Smooth muscle cell (in vitro differentiated cells): ENCODE measurements around the gene PLEKHM2. TPM values are rescaled to one million over a fixed set of nuclear protein-coding genes. Genes with fewer than 3 reads are reported as not detected.

Experiments used
- DNase-seq: peaks from one replicate; lab custom pipeline; 2025; ENCODE audit not compliant: unreplicated experiment; lab: John Stamatoyannopoulos, UW
- H2AFZ ChIP-seq: fragments of 200-600 bp; sonication (generic); 2 replicates; pipeline ENCODE4 v1.6.0; 2016; ENCODE audit warnings: antibody characterized with exemption, low read depth, mild to moderate bottlenecking
- H3F3A ChIP-seq: fragments of 200-600 bp; sonication (generic); 2 replicates; pipeline ENCODE4 v1.6.0; 2017; ENCODE audit warnings: antibody characterized with exemption, low read depth
- H3K27ac ChIP-seq: fragments of 200-600 bp; sonication (generic); 2 replicates; pipeline ENCODE4 v1.5.1; 2016; ENCODE audit warnings: low read depth, mild to moderate bottlenecking
- H3K27me3 ChIP-seq: fragments of 200-600 bp; sonication (generic); 2 replicates; pipeline ENCODE4 v1.6.1; 2016; ENCODE audit warnings: low read depth, mild to moderate bottlenecking
- H3K36me3 ChIP-seq: fragments of 200-600 bp; sonication (generic); 2 replicates; pipeline ENCODE4 v1.5.1; 2016; ENCODE audit warnings: low read depth
- H3K4me1 ChIP-seq: fragments of 200-600 bp; sonication (generic); 2 replicates; pipeline ENCODE4 v1.5.1; 2016; ENCODE audit warnings: low read depth
- H3K4me2 ChIP-seq: fragments of 200-600 bp; sonication (generic); 2 replicates; pipeline ENCODE4 v1.6.0; 2016; ENCODE audit warnings: mild to moderate bottlenecking
- H3K4me3 ChIP-seq: fragments of 200-600 bp; sonication (generic); 2 replicates; pipeline ENCODE4 v1.5.1; 2016; ENCODE audit warnings: mild to moderate bottlenecking
- H3K79me2 ChIP-seq: fragments of 200-600 bp; sonication (generic); 2 replicates; pipeline ENCODE4 v1.6.0; 2016; ENCODE audit warnings: low read depth, mild to moderate bottlenecking
- H3K9ac ChIP-seq: fragments of 200-600 bp; sonication (generic); 2 replicates; pipeline ENCODE4 v1.6.0; 2016; ENCODE audit warnings: low read depth
- H3K9me3 ChIP-seq: fragments of 200-600 bp; sonication (generic); replicated peaks from 2 replicates; pipeline ENCODE4 v1.5.1; 2016; ENCODE audit warnings: low read depth
- H4K20me1 ChIP-seq: fragments of 200-600 bp; sonication (generic); 2 replicates; pipeline ENCODE4 v1.6.0; 2016; ENCODE audit warnings: low read depth
- CTCF ChIP-seq: fragments of 200-600 bp; sonication (generic); IDR thresholded peaks from 2 replicates; pipeline ENCODE4 v1.5.1; 2017; ENCODE audit warnings: borderline replicate concordance, mild to moderate bottlenecking, antibody characterized with exemption; ENCODE audit not compliant: insufficient read depth, poor library complexity, severe bottlenecking
- WGBS: methylation state at CpG from one replicate; pipeline ENCODE4 v1.1.7; 2016; ENCODE audit warnings: low lambda C conversion rate; 5-methylcytosine and 5-hydroxymethylcytosine counted together
- polyA plus RNA-seq: library from polyadenylated mRNA; unstranded; fragments of >200 nt; fragmentation: Nextera tagmentation; extraction: Ambion mirVana; gene quantifications from 2 replicates; pipeline ENCODE4 v1.2.1, GENCODE V29; 2016
- total RNA-seq: library from RNA; depleted of rRNA; stranded (reverse); fragments of >200 nt; gene quantifications from 2 replicates; pipeline ENCODE4 v1.2.3, GENCODE V29; 2014

The PLEKHM2 gene
- total and polyA plus RNA-seq, 2 experiments from 2014 or later: 26.5 to 39.6 TPM

DNA sequence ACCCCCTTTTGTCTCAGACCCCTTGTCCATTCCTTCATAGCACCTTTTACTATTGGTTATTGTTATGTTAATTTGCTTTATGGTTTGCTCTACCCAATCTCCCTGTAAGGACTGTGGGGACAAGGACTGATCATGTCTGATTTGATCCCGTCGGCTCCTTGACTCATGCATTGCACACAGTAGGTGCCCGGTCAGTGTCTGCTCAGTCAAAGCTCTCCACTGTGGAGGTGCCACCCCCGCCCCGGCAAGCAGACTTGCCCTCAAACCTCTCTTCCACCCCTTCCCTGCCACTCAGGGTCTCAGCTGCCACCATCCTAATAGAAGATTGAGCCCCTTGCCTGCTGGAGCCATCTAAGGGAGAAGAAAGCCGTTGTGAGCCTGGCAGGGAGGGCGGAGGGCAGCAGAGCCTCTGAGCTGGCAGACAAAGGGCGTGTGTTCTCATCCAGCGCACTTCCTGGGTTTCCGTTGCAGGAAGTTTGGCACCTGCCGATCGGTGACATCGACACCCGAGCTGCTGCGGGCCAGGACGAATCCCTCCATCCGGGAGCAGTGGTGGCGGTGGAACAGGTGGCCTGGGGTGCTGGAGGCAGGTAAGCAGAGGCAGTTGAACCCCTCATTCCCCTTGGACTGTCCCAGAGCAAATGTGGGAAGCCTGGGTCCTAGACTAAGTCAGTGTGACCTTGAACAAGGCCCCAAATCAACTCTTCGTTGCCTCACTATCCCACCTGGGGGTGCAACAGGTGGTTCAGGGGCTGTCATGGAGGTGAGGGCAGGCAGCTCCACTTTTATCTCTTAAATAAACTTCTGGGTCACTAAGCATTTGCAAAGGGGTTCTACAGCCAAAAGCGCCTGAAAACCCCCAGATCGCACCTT is 72.3 kb downstream of the PLEKHM2 start:
- no peak for DNase-seq
- Histone ChIP-seq H3K36me3 (no peaks in the 10 kb centered on the region), H2AFZ (no peak overlapping the region), H3K4me1 (peaks cover 34% of the 10 kb centered on the region), H3F3A (peaks cover 15% of the 10 kb centered on the region), H3K4me2 (no peak overlapping the region), H4K20me1 (peaks cover 11% of the 10 kb centered on the region), H3K27me3 (no peaks in the 10 kb centered on the region), H3K79me2 (peaks cover 24% of the 10 kb centered on the region), H3K27ac (no peak overlapping the region), H3K4me3 (no peak overlapping the region), H3K9me3 (no peaks in the 10 kb centered on the region), H3K9ac (no peak overlapping the region)
- no peak for TF ChIP-seq CTCF
- WGBS: 70% methylated on average over 21 of the region's 21 CpGs

DNA sequence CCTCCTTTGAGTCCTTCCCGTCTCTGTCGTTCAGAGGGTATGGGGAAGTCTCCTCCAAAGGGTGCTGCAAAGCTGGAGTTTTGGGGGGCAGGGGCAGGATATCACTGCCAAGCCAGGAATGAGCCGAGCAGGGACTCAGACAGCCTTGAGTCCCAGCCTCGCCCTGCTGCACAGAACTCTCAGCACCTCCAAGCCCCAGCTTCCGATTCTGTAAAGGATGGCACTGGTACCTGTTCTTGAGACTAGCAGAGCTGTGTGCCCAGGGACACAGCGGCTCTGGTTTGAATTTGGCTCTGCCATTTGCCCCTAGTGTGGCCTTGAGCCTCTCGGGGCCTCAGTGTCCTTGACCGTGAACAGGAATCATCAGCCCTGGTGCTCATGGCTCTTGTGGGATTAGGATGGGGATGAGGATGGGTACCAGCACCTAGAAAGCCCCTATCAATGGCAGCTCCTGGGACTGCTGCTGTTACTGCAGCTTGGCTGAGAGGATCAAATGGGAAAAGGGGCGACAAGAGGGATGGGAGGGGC is 73.0 kb downstream of the PLEKHM2 start:
- H3K4me2 ChIP-seq: peak overlapping the region; percentile 90
- no peak for TF ChIP-seq CTCF
- 80% methylated on average over 9 of the region's 9 CpGs for WGBS
- peaks cover 31% of the 10 kb centered on the region for H3K79me2 ChIP-seq
- H4K20me1 ChIP-seq: peaks cover 18% of the 10 kb centered on the region
- no peaks in the 10 kb centered on the region for H3K36me3 ChIP-seq
- no peaks in the 10 kb centered on the region for H3K9me3 ChIP-seq
- H3K9ac ChIP-seq: no peak overlapping the region
- H2AFZ ChIP-seq: no peak overlapping the region
- H3K4me1 ChIP-seq: peaks cover 37% of the 10 kb centered on the region
- no peak overlapping the region for H3K27ac ChIP-seq
- no peak for DNase-seq
- peaks cover 15% of the 10 kb centered on the region for H3F3A ChIP-seq
- no peaks in the 10 kb centered on the region for H3K27me3 ChIP-seq
- H3K4me3 ChIP-seq: no peak overlapping the region

GRCh38 chr1:15757575-15758342 is 73.6 kb downstream of the PLEKHM2 start:
- peaks cover 37% of the 10 kb centered on the region for H3K4me1 ChIP-seq
- DNase-seq: peak; percentile 44
- no peak for TF ChIP-seq CTCF
- no peaks in the 10 kb centered on the region for H3K36me3 ChIP-seq
- H3K9me3 ChIP-seq: no peaks in the 10 kb centered on the region
- H2AFZ ChIP-seq: peak overlapping the region; percentile 74
- peak overlapping the region; percentile 90 for H3K4me2 ChIP-seq
- H3K9ac ChIP-seq: no peak overlapping the region
- peak overlapping the region; percentile 86 for H3K4me3 ChIP-seq
- peaks cover 24% of the 10 kb centered on the region for H4K20me1 ChIP-seq
- peaks cover 15% of the 10 kb centered on the region for H3F3A ChIP-seq
- H3K27me3 ChIP-seq: no peaks in the 10 kb centered on the region
- peaks cover 38% of the 10 kb centered on the region for H3K79me2 ChIP-seq
- H3K27ac ChIP-seq: no peak overlapping the region
- 7% methylated on average over 23 of the region's 24 CpGs for WGBS
